Muscle layer of colon (tissue), 2 donors: ENCODE data around the gene BNC2.
"Not testable (repeated sequence)": the region's sequence is repeated elsewhere in the genome, so short reads cannot be mapped to it uniquely, and the experiment has no call there.

Experiments used
- H3K27ac ChIP-seq: one replicate; pipeline ENCODE4 v1.7.0; 2013; ENCODE audit warnings: low read depth, mild to moderate bottlenecking, low read length, moderate library complexity
- H3K27me3 ChIP-seq, 2 donors: one replicate each; pipeline ENCODE4 v1.7.0; 2013; ENCODE audit warnings: low read length in 2 of 2, mild to moderate bottlenecking in 2 of 2; ENCODE audit not compliant: insufficient read depth in 2 of 2, control insufficient read depth in 1 of 2
- H3K36me3 ChIP-seq: one replicate; pipeline ENCODE4 v1.7.0; 2013; ENCODE audit warnings: mild to moderate bottlenecking, low read length; ENCODE audit not compliant: insufficient read depth
- H3K4me1 ChIP-seq: one replicate; pipeline ENCODE4 v1.7.0; 2013; ENCODE audit warnings: mild to moderate bottlenecking, low read length; ENCODE audit not compliant: insufficient read depth
- H3K4me3 ChIP-seq, 2 donors: one replicate each; pipeline ENCODE4 v1.7.0; 2013; ENCODE audit warnings: low read length in 2 of 2, low read depth in 1 of 2, mild to moderate bottlenecking in 1 of 2, moderate library complexity in 1 of 2
- H3K9ac ChIP-seq: one replicate; pipeline ENCODE4 v1.7.0; 2013; ENCODE audit warnings: low read length
- H3K9me3 ChIP-seq: one replicate; pipeline ENCODE4 v1.7.0; 2013; ENCODE audit warnings: mild to moderate bottlenecking, low read length
- donor health status: abdominal sarcoma.
- donor health status: Adenocarcinoma of cecum.

Gene BNC2

DNA sequence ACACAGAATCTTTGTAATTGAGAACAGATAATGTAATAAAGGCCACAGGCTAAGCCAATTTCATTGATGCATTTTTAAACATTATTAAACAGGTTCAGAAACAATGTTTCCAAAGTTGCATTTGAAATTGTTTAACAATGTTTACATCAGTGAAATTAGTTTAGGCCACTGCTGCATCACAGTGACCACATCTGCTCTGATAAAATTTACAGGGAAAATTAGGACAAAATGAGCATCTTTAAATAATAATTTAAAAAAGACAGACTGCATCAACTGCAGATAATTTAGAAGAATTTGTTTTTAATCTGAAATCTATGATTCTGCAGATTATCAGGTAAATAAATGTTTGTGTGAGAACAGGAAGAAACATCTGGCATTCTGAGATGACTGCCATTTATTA lies 420.4 kb downstream of the BNC2 start:
- no peak overlapping the region for H3K4me3 ChIP-seq
- H3K9me3 ChIP-seq = no peaks in the 10 kb centered on the region
- H3K9ac ChIP-seq = no peak overlapping the region
- H3K36me3 ChIP-seq = no peaks in the 10 kb centered on the region
- peaks cover 32% of the 10 kb centered on the region for H3K4me1 ChIP-seq
- no peaks in the 10 kb centered on the region for H3K27me3 ChIP-seq
- no peak overlapping the region for H3K27ac ChIP-seq

DNA sequence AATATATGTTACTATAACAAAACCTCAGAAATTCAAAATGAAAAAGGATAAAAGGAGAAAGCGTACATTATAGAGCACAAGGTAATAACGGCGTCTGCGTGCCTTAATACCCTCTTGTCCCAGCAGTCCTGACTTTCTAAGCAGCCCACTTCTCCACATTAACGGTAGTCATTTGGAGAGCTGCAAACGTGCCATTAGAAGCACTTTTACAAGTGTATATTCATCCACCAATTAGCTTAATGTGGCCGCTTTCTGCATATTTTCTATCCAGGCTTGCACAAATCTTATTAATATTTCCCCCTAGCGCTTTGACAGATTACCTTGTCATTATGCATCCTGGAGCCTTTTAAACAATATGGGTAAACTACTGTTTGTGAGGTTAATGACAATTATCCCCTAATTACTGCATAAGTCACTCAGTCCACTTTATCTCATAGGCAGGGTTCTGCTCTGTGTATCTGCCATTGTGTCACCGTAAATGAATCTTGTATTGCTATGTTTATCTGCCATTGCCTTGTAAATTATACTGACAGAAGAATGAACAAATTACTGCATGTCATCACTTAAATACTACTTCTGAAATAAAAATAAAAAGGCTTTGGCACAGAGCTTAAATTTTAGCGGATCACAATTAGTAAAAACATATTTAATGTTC lies 421.3 kb downstream of the BNC2 start:
- no peaks in the 10 kb centered on the region for H3K27me3 ChIP-seq
- no peak overlapping the region for H3K27ac ChIP-seq
- H3K9ac ChIP-seq = no peak overlapping the region
- no peak overlapping the region for H3K4me3 ChIP-seq
- no peaks in the 10 kb centered on the region for H3K9me3 ChIP-seq
- no peaks in the 10 kb centered on the region for H3K36me3 ChIP-seq
- H3K4me1 ChIP-seq = peaks cover 34% of the 10 kb centered on the region

GRCh38 chr9:16447946-16448345 lies 422.5 kb downstream of the BNC2 start:
- Histone ChIP-seq H3K4me3 (no peak overlapping the region), H3K27me3 (no peaks in the 10 kb centered on the region), H3K9me3 (no peaks in the 10 kb centered on the region), H3K9ac (no peak overlapping the region), H3K36me3 (no peaks in the 10 kb centered on the region), H3K27ac (no peak overlapping the region), H3K4me1 (peaks cover 39% of the 10 kb centered on the region)

DNA sequence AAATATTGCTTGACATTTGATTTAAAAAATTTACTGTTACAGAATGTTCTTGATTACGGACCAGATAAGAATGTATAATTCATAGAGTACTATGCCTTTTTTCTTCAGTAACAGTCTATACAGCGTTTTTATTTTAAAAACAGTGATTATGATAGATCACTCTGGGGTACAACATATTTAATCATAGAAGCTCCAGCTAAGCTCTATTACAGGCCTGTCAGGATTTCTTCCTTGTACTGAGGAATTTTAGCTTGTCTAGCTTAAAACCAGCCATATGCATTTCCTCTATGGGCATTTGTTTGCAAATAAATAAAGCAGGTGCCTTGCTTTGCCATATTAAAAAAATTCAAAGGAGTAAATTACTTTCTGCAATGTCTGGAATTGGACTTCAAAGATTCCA lies 423.8 kb downstream of the BNC2 start:
- peaks cover 47% of the 10 kb centered on the region for H3K4me1 ChIP-seq
- H3K9me3 ChIP-seq = no peaks in the 10 kb centered on the region
- no peaks in the 10 kb centered on the region for H3K36me3 ChIP-seq
- H3K27me3 ChIP-seq = no peaks in the 10 kb centered on the region
- no peak overlapping the region for H3K4me3 ChIP-seq
- H3K9ac ChIP-seq = no peak overlapping the region
- no peak overlapping the region for H3K27ac ChIP-seq

- Histone ChIP-seq H3K27me3 (no peaks in the 10 kb centered on the region), H3K4me3 (no peak overlapping the region), H3K27ac (no peak overlapping the region), H3K36me3 (no peaks in the 10 kb centered on the region), H3K9ac (no peak overlapping the region), H3K4me1 (peaks cover 38% of the 10 kb centered on the region), H3K9me3 (no peaks in the 10 kb centered on the region)
These were observed 425.1 kb downstream of the BNC2 start for GRCh38 chr9:16445141-16445920.

- H3K4me1 ChIP-seq = peaks cover 19% of the 10 kb centered on the region
- H3K36me3 ChIP-seq = no peaks in the 10 kb centered on the region
- H3K27ac ChIP-seq = no peak overlapping the region
- H3K9me3 ChIP-seq = no peaks in the 10 kb centered on the region
- H3K27me3 ChIP-seq = no peaks in the 10 kb centered on the region
- H3K9ac ChIP-seq = no peak overlapping the region
- no peak overlapping the region for H3K4me3 ChIP-seq
These were observed 427.8 kb downstream of the BNC2 start for GRCh38 chr9:16442622-16443021.

DNA sequence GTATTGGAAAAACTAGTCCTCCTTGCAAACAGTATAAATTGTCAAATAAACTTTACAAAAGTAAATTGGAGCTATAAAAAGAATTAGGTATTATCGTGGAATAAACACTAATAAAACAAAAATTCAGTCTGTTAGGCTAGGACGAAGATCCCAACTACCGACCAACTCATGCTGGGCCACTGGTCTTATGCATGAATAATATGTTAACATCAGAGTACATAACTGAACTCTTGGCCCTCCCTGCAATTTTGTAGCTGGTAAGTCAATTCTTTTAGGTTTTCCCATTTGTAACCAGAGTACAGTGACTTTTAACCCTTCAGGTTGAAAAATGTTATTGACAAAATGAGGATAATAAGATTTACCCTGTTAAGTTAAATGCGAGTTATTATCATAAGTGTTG lies 428.7 kb downstream of the BNC2 start:
- Histone ChIP-seq H3K27me3 (no peaks in the 10 kb centered on the region), H3K4me3 (no peak overlapping the region), H3K36me3 (peaks cover 4% of the 10 kb centered on the region), H3K4me1 (peaks cover 19% of the 10 kb centered on the region), H3K9me3 (no peaks in the 10 kb centered on the region), H3K27ac (no peak overlapping the region), H3K9ac (no peak overlapping the region)

DNA sequence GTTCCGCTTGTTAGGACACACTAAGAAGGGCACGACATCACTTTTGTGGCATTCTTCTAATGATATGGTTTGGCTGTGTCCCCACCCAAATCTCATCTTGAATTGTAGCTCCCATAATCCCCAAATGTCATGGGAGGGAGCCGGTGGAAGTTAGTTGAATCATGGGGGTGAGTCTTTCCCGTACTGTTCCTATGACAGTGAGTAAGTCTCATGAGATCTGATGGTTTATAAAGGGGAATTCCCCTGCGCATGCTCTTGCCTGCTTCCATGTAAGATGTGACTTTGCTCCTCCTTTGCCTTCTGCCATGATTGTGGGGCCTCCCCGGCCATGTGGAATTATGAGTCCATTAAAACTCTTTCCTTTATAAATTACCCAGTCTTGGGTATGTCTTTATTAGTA lies 431.6 kb downstream of the BNC2 start:
- peaks cover 18% of the 10 kb centered on the region for H3K36me3 ChIP-seq
- not testable (repeated sequence) for H3K4me3 ChIP-seq, H3K9ac ChIP-seq

GRCh38 chr9:16436545-16436944 lies 433.9 kb downstream of the BNC2 start:
- H3K36me3 ChIP-seq = peaks cover 18% of the 10 kb centered on the region
- no peak overlapping the region for H3K4me3 ChIP-seq
- no peaks in the 10 kb centered on the region for H3K27me3 ChIP-seq
- H3K9me3 ChIP-seq = no peaks in the 10 kb centered on the region
- no peak overlapping the region for H3K27ac ChIP-seq
- no peaks in the 10 kb centered on the region for H3K4me1 ChIP-seq
- H3K9ac ChIP-seq = no peak overlapping the region

More for the DNA sequence above, 431.6 kb downstream of the BNC2 start:
- peaks cover 14% of the 10 kb centered on the region for H3K4me1 ChIP-seq
- not testable (repeated sequence) for H3K27me3 ChIP-seq, H3K27ac ChIP-seq, H3K9me3 ChIP-seq

DNA sequence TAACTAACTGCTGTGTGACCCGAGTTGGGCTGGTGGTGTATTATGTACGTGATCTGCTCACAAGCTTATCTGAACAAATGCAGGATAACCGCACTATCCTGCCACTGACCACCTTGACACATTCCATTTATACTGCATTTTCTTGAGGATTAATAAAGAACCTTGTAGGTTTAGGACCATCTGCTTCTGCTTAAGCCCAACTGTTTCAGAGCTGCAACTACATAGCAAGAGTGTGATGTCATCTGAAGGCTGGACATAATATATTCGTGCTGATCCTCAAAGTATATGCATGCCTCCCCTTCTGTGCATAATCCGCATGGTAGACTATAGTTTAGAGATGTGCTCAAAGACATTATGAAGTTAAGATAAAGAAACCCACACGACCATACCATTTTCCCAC lies 435.9 kb downstream of the BNC2 start:
- Histone ChIP-seq H3K27me3 (no peaks in the 10 kb centered on the region), H3K4me1 (no peaks in the 10 kb centered on the region), H3K9me3 (no peaks in the 10 kb centered on the region), H3K36me3 (peaks cover 18% of the 10 kb centered on the region), H3K4me3 (no peak overlapping the region), H3K27ac (no peak overlapping the region), H3K9ac (no peak overlapping the region)

- H3K27me3 ChIP-seq = no peaks in the 10 kb centered on the region
- H3K9me3 ChIP-seq = no peaks in the 10 kb centered on the region
- H3K4me3 ChIP-seq = no peak overlapping the region
These were observed 437.0 kb downstream of the BNC2 start for GRCh38 chr9:16433494-16433893.

More at GRCh38 chr9:16433494-16433893, 437.0 kb downstream of the BNC2 start:
- no peak overlapping the region for H3K9ac ChIP-seq
- H3K4me1 ChIP-seq = no peaks in the 10 kb centered on the region
- H3K36me3 ChIP-seq = peaks cover 18% of the 10 kb centered on the region
- no peak overlapping the region for H3K27ac ChIP-seq
